ENCODE results near the gene ZDHHC11. TPM values are rescaled to one million over a fixed set of nuclear protein-coding genes. Genes with fewer than 3 reads are reported as not detected.
"Not testable (repeated sequence)": the region's sequence is repeated elsewhere in the genome, so short reads cannot be mapped to it uniquely, and the experiment has no call there.

The ZDHHC11 gene
- total and polyA plus RNA-seq, 2 experiments from 2014 or later = 8.0 to 29.1 TPM

GRCh38 chr5:784428-785177 is 66.2 kb downstream of the ZDHHC11 start, which contains the start of gene ZDHHC11B:
TSS of gene ZDHHC11B (minus strand) at chr5:784729. CDS start at chr5:766919, 17,810 bp downstream.
- H4K20me1 ChIP-seq (replicated peaks; ENCODE audit: insufficient read depth); H3K4me1 ChIP-seq (ENCODE audit: insufficient read depth); H3K27ac Mint-ChIP-seq; H3K36me3 ChIP-seq (ENCODE audit: insufficient read depth); H3K79me2 ChIP-seq (replicated peaks; ENCODE audit: insufficient read depth); H3K4me1 Mint-ChIP-seq; H2AFZ ChIP-seq; H3K9me2 ChIP-seq (ENCODE audit: insufficient read depth); H3F3A ChIP-seq (replicated peaks; ENCODE audit: low read depth); H3K27ac ChIP-seq (ENCODE audit: low read depth): not testable (repeated sequence)
- Mint-ChIP-seq H3K36me3 (ENCODE audit: low read depth) (peaks cover 16% of the 10 kb centered on the region), H3K4me3 (peak within 1 kb of the TSS; percentile 70), H3K9me3 (peaks cover 16% of the 10 kb centered on the region), H3K27me3 (ENCODE audit: insufficient read depth, low read depth, poor library complexity) (peaks cover 14% of the 10 kb centered on the region)
- Histone ChIP-seq H3K4me2 (peak within 1 kb of the TSS; percentile 77), H3K27me3 (ENCODE audit: insufficient read depth) (peaks cover 13% of the 10 kb centered on the region), H3K4me3 (peak within 1 kb of the TSS; percentile 57)
- peak; percentile 56; the same call in 1 of the 2 replicates for TF ChIP-seq POLR2AphosphoS5 (IDR thresholded peaks at IDR 0.05; ENCODE audit: low read depth)
- ATAC-seq (peak; percentile 64), DNase-seq (ENCODE audit: low spot score) (peak; percentile 88)

DNA sequence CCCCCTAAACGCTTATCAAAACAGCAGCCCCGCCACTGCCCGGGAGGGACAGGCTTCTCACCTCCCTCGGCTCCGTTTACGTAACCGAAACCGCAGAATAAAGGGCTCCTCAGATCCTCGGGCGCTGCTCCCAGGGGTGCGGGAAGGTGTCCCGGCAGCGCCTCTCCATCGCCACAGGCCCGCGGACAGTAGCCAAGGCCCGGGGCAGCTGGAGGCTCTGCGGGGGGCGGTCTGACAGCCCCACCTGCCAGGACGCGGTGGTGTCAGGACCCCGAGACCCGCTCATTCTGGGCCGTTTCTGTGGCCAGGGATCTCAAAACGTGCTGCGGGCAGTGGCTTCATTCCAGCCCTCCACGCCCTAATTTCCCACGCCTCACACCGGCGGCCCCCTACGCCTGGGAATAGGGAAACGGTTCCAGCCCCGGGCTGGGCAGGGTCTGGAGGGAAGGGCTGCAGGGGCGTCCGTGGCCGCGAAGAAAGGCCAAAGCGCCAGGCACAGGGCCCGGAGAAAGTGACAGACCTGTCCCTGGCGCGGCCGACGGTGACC is 66.8 kb downstream of the ZDHHC11 start:
- H3K27ac Mint-ChIP-seq; H2AFZ ChIP-seq; H4K20me1 ChIP-seq (replicated peaks; ENCODE audit: insufficient read depth); H3K27ac ChIP-seq (ENCODE audit: low read depth); H3K9me2 ChIP-seq (ENCODE audit: insufficient read depth); H3K4me1 Mint-ChIP-seq; H3F3A ChIP-seq (replicated peaks; ENCODE audit: low read depth); H3K4me1 ChIP-seq (ENCODE audit: insufficient read depth); H3K36me3 ChIP-seq (ENCODE audit: insufficient read depth); H3K79me2 ChIP-seq (replicated peaks; ENCODE audit: insufficient read depth): not testable (repeated sequence)
- DNase-seq (ENCODE audit: low spot score) (peak; percentile 31), ATAC-seq (peak; percentile 2; the same call in 2 of the 3 replicates)
- H3K4me3 ChIP-seq = peak overlapping the region; percentile 57
- peaks cover 12% of the 10 kb centered on the region for H3K9me3 Mint-ChIP-seq
- peak overlapping the region; percentile 34 for H3K4me3 Mint-ChIP-seq
- peak overlapping the region; percentile 77 for H3K4me2 ChIP-seq
- peaks cover 13% of the 10 kb centered on the region for H3K27me3 ChIP-seq (ENCODE audit: insufficient read depth)
- peaks cover 14% of the 10 kb centered on the region for H3K27me3 Mint-ChIP-seq (ENCODE audit: insufficient read depth, low read depth, poor library complexity)
- H3K36me3 Mint-ChIP-seq (ENCODE audit: low read depth) = peaks cover 13% of the 10 kb centered on the region

- H3K27ac Mint-ChIP-seq; H3K9me2 ChIP-seq (ENCODE audit: insufficient read depth); H3K4me1 ChIP-seq (ENCODE audit: insufficient read depth); H2AFZ ChIP-seq; H3F3A ChIP-seq (replicated peaks; ENCODE audit: low read depth); H3K36me3 ChIP-seq (ENCODE audit: insufficient read depth); H3K79me2 ChIP-seq (replicated peaks; ENCODE audit: insufficient read depth); H3K27me3 Mint-ChIP-seq (ENCODE audit: insufficient read depth, low read depth, poor library complexity); DNase-seq (ENCODE audit: low spot score); H4K20me1 ChIP-seq (replicated peaks; ENCODE audit: insufficient read depth); H3K27ac ChIP-seq (ENCODE audit: low read depth); H3K36me3 Mint-ChIP-seq (ENCODE audit: low read depth); H3K4me1 Mint-ChIP-seq; H3K9me3 Mint-ChIP-seq: not testable (repeated sequence)
- peak overlapping the region; percentile 34; the same call in 2 of the 3 replicates for H3K4me3 Mint-ChIP-seq
- peak; percentile 57 for ATAC-seq
- H3K27me3 ChIP-seq (ENCODE audit: insufficient read depth) = peaks cover 13% of the 10 kb centered on the region
- peak overlapping the region; percentile 70; the same call in 1 of the 2 replicates for H3K4me2 ChIP-seq
- peak overlapping the region; percentile 46; the same call in 1 of the 2 replicates for H3K4me3 ChIP-seq
Observed at GRCh38 chr5:783049-783802, 67.6 kb downstream of the ZDHHC11 start.

DNA sequence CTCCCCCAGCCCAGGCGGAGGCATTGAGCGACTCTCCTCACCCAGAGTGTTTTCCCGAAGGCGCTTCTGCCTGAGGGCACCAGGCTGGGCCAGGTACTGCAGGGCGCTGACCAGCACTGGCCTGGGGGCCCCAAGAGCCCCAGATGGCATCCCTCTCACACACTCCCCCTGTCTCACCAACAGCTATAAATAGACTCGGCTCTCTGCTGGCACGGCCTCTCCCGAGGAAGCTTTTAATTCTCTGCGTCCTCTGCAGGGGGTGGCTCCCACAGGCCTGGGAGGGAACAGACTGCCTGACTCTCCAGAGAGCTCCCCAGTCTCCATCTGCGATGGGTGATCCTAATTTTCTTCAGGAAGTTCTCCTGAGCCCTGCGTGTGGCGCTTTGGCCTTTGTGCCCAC is 68.4 kb downstream of the ZDHHC11 start:
- not testable (repeated sequence) for DNase-seq (ENCODE audit: low spot score); H3K4me1 Mint-ChIP-seq; H3K4me1 ChIP-seq (ENCODE audit: insufficient read depth); H3K27me3 Mint-ChIP-seq (ENCODE audit: insufficient read depth, low read depth, poor library complexity); H3K4me3 ChIP-seq; H3K27ac ChIP-seq (ENCODE audit: low read depth); H3K9me3 Mint-ChIP-seq; H2AFZ ChIP-seq; H3K9me2 ChIP-seq (ENCODE audit: insufficient read depth); H3F3A ChIP-seq (replicated peaks; ENCODE audit: low read depth); H3K27ac Mint-ChIP-seq; H3K36me3 ChIP-seq (ENCODE audit: insufficient read depth); H4K20me1 ChIP-seq (replicated peaks; ENCODE audit: insufficient read depth); H3K4me2 ChIP-seq; H3K79me2 ChIP-seq (replicated peaks; ENCODE audit: insufficient read depth); H3K36me3 Mint-ChIP-seq (ENCODE audit: low read depth); H3K4me3 Mint-ChIP-seq
- peaks cover 13% of the 10 kb centered on the region for H3K27me3 ChIP-seq (ENCODE audit: insufficient read depth)
- ATAC-seq = peak; percentile 18

DNA sequence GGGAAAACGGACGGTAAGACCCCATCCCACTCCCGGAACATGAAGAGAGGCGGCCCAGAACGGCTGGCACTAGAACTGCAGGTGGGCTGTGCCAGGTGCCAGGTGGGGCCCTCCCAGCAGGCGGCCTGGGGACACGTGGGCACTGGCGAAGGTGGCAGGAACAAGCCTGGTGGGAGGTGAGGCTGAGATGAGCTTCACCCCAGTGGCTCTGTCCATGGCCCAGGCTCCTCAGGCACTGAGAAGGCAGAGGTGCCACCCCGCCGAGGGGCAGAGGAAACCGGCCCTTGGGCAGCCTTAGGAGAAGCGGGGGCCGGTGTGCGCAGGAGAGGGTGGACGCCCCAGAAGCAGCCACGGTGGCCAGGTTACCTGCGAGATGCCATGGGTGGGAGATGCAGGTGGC is 70.2 kb downstream of the ZDHHC11 start:
- H3K27ac Mint-ChIP-seq; H2AFZ ChIP-seq; H3K4me1 Mint-ChIP-seq; H3K4me3 Mint-ChIP-seq; H3K27me3 Mint-ChIP-seq (ENCODE audit: insufficient read depth, low read depth, poor library complexity); H3K27ac ChIP-seq (ENCODE audit: low read depth); H4K20me1 ChIP-seq (replicated peaks; ENCODE audit: insufficient read depth); H3K4me1 ChIP-seq (ENCODE audit: insufficient read depth); H3K9me2 ChIP-seq (ENCODE audit: insufficient read depth); H3K36me3 Mint-ChIP-seq (ENCODE audit: low read depth); ATAC-seq; H3K9me3 Mint-ChIP-seq; H3K79me2 ChIP-seq (replicated peaks; ENCODE audit: insufficient read depth); H3K36me3 ChIP-seq (ENCODE audit: insufficient read depth); DNase-seq (ENCODE audit: low spot score); H3K4me2 ChIP-seq; H3F3A ChIP-seq (replicated peaks; ENCODE audit: low read depth); H3K4me3 ChIP-seq: not testable (repeated sequence)
- H3K27me3 ChIP-seq (ENCODE audit: insufficient read depth) = peaks cover 12% of the 10 kb centered on the region

- H3K27ac Mint-ChIP-seq; ATAC-seq; DNase-seq (ENCODE audit: low spot score); H3K4me3 ChIP-seq; H3K36me3 Mint-ChIP-seq (ENCODE audit: low read depth); H3K27me3 Mint-ChIP-seq (ENCODE audit: insufficient read depth, low read depth, poor library complexity); H2AFZ ChIP-seq; H3K27me3 ChIP-seq (ENCODE audit: insufficient read depth); H3K4me1 Mint-ChIP-seq; H3K4me1 ChIP-seq (ENCODE audit: insufficient read depth); H4K20me1 ChIP-seq (replicated peaks; ENCODE audit: insufficient read depth); H3K4me3 Mint-ChIP-seq; H3K9me3 Mint-ChIP-seq; H3F3A ChIP-seq (replicated peaks; ENCODE audit: low read depth); H3K36me3 ChIP-seq (ENCODE audit: insufficient read depth); H3K9me2 ChIP-seq (ENCODE audit: insufficient read depth); H3K4me2 ChIP-seq; H3K27ac ChIP-seq (ENCODE audit: low read depth); H3K79me2 ChIP-seq (replicated peaks; ENCODE audit: insufficient read depth): not testable (repeated sequence)
Observed at GRCh38 chr5:778967-779366, 71.8 kb downstream of the ZDHHC11 start.
